RWPE1 (cell line): ENCODE data around the gene RDH8.

Experiments
- CTCF ChIA-PET: fragments of 350-600 bp; sonication (Branson Sonifier 250); formaldehyde crosslinking; extraction: SDS; loops from one replicate; lab custom pipeline; 2021; lab: Yijun Ruan, JAX
- POLR2A ChIA-PET: fragments of 400-600 bp; formaldehyde crosslinking; extraction: SDS; loops from one replicate; lab custom pipeline; 2020; ENCODE audit warnings: antibody characterized with exemption; ENCODE audit not compliant: low non-redundant PET; lab: Yijun Ruan, JAX
- DNase-seq: peaks from one replicate; pipeline ENCODE4 v3.0.0; 2012; ENCODE audit warnings: low spot score
- H3K27ac ChIP-seq: fragments of 450-650 bp; 2 replicates; pipeline ENCODE4 v1.5.1; 2017
- CTCF ChIP-seq: fragments of 450-650 bp; conservative IDR thresholded peaks from 2 replicates; pipeline ENCODE4 v1.5.1; 2017; ENCODE audit warnings: low read depth, mild to moderate bottlenecking

The RDH8 gene

GRCh38 chr19:10013316-10013715 is at the start of gene RDH8:
TSS of gene RDH8 (plus strand) at chr19:10013483. CDS start at chr19:10013498, 15 bp downstream.
- no peak for DNase-seq
- H3K27ac ChIP-seq = peak within 1 kb of the TSS; percentile 87; the same call in 1 of the 2 replicates
- ChIA-PET POLR2A (no interaction called here), CTCF (interaction anchor here (1.0 kb wide), 1 partner anchor 14 kb away, joined by 3 read pairs; no protein-coding TSS in a partner anchor)
- no peak for TF ChIP-seq CTCF

DNA sequence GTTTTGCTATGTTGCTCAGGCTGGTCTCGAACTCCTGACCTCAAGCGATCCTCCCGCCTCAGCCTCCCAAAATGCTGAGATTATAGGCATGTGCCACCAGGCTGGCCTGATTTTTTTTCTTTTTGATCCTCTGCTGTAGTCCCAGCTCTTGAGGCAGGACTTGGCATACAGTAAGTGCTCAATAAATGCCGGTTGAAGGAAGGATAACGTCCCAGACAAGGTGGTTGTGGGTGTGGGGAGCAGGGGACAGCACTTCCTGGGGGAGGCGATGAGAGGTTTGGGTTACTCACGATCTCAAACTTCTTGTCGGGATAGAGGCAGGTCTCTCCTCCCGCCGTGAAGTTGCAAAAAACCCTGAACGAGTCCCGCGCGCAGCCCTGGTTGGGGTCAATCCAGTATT is 47.3 kb upstream of the RDH8 start:
- ChIA-PET CTCF (no interaction called here), POLR2A (no interaction called here)
- no peak overlapping the region for H3K27ac ChIP-seq
- TF ChIP-seq CTCF = no peak
- DNase-seq = no peak

GRCh38 chr19:9966448-9966847 is 46.8 kb upstream of the RDH8 start:
- no peak for TF ChIP-seq CTCF
- DNase-seq = no peak
- no peak overlapping the region for H3K27ac ChIP-seq
- ChIA-PET POLR2A (no interaction called here), CTCF (no interaction called here)

DNA sequence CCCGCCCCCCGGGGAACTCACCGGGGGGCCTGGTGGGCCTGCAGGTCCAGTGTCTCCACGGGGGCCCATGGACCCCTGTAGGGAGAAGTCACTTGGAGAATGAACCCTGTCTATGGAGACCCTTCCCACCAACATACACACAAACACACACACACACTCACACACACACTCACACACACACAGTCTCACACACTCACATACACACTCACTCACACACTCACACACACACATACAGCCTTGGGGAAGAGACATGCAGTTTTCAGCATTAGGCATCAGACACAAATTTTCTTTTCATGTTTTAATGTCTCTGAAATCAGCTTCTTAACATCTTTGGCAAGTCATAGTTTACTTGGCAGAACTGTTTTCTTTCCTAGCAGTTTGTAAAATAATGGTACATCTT is 46.0 kb upstream of the RDH8 start:
- CTCF ChIA-PET = no interaction called here
- POLR2A ChIA-PET = no interaction called here
- TF ChIP-seq CTCF = no peak
- H3K27ac ChIP-seq = no peak overlapping the region
- no peak for DNase-seq

DNA sequence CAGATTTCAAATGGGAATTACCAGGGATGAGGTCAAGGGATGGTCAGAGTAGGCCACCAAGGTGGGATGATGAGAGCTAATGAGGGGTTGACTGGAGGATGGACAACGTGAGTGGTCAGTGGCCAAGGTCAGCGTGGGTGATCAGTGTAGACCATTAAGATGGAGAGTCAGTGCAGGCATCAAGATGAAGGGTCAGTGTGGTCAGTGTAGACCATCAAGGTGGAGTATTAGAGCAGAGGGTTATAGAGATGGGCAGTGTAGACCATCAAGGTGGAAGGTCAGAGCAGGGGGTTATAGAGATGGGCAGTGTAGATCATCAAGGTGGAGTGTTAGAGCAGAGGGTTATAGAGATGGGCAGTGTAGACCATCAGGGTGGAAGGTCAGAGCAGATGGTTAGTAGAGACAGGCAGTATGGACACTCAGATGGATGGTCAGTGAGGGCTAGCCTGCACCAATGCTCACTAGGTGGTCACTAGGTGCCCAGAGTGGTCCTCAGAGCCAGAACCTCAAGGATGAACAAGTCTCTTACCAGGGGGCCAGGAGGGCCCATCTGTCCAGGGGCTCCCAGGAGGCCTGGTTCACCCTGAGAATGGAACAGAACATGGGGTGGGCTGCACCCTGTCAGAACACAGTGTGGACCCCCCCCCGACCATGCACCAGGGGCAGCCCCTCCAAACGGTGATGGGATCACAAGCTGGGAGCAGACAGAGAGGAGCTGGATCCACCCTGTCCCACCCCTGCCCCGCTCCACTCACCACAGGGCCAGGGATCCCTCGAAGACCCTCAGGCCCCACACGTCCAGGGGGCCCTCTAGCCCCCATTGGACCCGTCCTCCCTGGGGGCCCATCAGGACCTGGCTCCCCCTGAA is 44.2 kb upstream of the RDH8 start:
- CTCF ChIA-PET = no interaction called here
- no peak overlapping the region for H3K27ac ChIP-seq
- DNase-seq = no peak
- no peak for TF ChIP-seq CTCF
- POLR2A ChIA-PET = no interaction called here

DNA sequence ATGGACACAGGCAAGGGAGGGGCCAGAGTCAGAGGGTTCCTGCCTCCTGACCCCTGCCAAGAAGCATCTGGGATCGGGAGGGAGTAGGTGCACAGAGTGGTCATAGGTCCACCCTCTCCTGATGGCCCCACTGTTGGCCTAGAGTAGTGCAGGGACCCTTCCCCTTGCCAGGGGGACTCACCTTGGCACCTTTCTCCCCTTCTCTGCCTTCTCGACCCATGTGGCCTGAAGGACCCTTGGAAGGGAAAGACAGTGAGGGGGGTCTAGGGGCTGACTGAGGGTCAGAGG is 43.7 kb upstream of the RDH8 start:
- no peak overlapping the region for H3K27ac ChIP-seq
- CTCF ChIA-PET = no interaction called here
- POLR2A ChIA-PET = no interaction called here
- DNase-seq = no peak
- TF ChIP-seq CTCF = no peak
